HG03521 (cell line): ENCODE results near the gene HIPK3.
"Not testable (repeated sequence)": the region's sequence is repeated elsewhere in the genome, so short reads cannot be mapped to it uniquely, and the experiment has no call there.

ENCODE experiments used
- ATAC-seq: cut with Tn5 transposase; IDR thresholded peaks from one replicate; pipeline ENCODE4 v1.9.1; 2021; ENCODE audit warnings: mild to moderate bottlenecking, moderate library complexity; ENCODE audit not compliant: unreplicated experiment

HIPK3 gene

DNA sequence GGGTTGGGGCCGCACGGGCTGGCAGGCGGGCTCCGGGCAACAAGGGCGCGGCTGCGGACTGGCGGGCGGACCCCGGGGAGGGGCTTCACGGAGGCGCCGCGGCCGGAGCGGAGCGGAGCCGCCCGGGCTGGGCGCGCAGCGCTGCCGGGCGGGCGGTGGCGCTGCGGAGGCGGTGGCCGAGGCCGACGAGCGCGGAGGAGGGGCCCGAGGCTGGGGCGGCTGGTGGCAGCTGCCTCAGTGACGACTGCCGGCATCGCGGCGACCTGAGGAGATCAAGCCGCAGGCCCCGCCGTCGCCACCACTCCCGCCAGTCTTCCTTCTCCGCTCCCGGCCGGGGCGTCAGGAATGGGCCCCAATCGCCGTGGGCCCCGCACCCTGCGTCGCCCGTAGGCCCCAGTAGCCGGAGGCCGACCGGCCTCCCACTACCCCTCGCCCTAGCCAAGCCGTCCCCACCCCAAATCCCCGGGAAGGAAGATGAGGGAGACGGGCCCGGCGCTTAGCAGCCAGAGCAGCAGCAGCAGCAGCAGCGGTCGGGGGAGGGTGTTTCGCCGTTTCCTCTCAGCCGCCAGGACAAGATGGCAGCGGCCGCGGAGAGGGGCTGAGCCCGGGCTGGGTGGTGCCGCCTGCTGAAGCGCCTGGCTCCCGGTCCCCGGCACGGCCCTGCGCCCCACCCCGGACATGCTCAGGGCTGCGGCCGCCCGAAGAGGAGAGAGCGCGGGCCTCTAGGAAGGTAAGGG lies at the start of gene HIPK3:
HIPK3 (plus strand) TSS at position 222 of the 737 bp plus-strand sequence.
- peak; percentile 79 for ATAC-seq

GRCh38 chr11:33207408-33207985 lies 49.7 kb upstream of the HIPK3 start:
- ATAC-seq = no peak

DNA sequence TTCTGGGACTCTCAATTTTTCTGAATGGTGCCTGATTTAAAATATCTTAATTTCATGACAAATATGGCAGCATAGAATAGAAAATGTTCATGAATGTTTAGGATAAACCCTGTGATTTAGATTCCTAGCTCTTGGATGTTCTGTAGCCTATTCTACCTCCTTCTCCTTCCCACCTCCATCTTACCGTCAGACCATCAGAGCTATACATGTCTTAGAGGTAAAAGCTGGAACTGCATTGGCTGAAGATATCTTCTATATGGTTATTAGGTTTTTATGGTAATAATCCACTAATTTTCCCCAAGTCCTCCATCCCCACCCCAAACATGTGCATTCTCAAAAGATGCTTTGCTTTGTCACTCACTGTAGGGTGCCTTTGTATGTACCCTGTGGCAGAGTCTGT lies 49.0 kb upstream of the HIPK3 start:
- ATAC-seq = no peak

- ATAC-seq = no peak
Observed at GRCh38 chr11:33211153-33211552, 46.0 kb upstream of the HIPK3 start.

- ATAC-seq = no peak
Observed at GRCh38 chr11:33211580-33211979, 45.6 kb upstream of the HIPK3 start.

DNA sequence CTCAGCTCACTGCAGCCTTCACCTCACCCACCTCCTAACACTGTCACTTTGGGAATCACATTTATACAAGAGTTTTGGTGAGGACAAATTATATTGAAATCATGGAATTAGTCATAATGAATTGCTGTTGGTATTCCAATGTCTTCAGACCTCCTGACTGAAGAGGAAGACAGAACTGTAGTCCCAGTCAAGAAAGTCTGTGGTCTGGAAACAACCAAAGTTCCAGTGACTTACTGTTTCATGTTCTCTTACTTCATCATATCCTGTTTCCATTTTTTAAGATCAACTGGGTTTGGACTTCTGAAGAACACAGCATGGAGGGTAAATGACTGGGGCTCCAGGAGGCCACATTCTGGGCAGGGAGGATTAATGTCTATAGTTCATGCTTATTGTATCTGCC lies 43.0 kb upstream of the HIPK3 start:
- ATAC-seq = no peak

DNA sequence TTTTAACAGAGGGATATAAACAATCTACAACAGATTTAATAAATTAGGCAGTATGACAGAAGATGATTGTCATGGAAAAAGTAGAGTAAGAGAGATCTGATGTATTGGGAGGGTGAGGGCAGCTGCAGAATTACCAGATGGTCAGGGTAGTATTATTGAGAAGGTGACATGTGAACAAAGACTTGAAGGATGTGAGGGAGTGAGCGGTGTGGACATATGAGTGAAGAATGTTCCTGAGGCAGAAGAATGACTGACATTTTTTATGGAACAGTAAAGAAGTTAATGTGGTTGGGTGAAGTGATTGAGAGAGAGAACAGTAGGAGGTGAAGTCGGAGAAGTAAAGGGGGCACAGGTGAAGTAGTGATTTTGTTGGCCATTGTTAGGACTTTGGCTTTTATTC lies 42.4 kb upstream of the HIPK3 start:
- no peak for ATAC-seq

DNA sequence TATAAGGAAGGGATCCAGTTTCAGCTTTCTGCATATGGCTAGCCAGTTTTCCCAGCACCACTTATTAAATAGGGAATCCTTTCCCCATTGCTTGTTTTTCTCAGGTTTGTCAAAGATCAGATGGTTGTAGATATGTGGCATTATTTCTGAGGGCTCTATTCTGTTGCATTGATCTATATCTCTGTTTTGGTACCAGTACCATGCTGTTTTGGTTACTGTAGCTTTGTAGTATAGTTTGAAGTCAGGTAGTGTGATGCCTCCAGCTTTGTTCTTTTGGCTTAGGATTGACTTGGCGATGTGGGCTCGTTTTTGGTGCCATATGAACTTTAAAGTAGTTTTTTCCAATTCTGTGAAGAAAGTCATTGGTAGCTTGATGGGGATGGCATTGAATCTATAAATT lies 40.5 kb upstream of the HIPK3 start:
- not testable (repeated sequence) for ATAC-seq

DNA sequence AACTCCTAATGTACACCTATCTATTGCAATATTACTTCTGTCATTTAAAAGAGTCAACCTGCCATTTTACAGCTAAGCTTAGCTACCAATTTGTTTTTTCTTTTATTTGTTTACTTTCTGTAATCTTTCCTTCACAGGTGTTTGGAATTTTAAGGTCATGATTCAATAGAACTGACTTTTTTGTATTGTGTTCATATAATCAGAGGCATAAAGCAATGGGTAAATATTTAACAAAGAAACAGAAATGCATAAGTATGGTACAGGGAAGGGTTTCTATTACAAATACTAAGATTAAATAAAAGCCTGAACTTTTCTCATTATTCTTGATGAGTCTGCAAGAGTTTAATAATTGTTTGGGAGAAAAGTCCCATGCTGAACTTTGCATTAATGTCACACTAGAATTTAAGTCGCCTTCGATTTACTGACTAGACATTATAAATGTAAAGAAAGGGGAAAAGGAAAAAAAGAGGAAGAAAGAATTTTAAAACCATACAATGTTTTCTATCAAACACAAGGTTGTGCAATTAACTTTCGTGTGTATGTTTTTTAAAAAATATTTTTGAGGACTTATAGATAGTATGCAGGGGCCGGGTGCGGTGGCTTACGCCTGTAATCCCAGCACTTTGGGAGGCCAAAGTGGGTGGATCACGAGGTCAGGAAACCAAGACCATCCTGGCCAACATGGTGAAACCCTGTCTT lies 35.0 kb upstream of the HIPK3 start:
- no peak for ATAC-seq

DNA sequence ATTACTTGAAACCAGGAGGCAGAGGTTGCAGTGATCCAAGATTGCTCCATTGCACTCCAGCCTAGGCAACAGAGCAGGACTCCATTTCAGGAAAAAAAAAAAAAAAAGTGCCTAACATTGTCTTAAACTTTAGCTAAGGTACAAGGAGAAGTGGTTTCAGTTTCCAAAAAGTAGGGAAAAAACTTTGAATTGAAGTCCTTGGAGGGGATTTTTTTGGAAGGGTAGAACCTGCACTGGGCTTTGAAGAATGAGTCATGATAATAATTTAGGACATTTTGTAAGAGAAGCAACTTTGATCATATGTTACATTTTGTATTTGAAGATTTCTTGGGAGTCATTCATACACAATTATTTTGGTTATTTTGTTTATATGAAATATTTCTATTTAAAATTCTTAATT lies 31.8 kb upstream of the HIPK3 start:
- no peak for ATAC-seq

GRCh38 chr11:33227578-33228261 lies 29.5 kb upstream of the HIPK3 start:
- ATAC-seq = no peak

DNA sequence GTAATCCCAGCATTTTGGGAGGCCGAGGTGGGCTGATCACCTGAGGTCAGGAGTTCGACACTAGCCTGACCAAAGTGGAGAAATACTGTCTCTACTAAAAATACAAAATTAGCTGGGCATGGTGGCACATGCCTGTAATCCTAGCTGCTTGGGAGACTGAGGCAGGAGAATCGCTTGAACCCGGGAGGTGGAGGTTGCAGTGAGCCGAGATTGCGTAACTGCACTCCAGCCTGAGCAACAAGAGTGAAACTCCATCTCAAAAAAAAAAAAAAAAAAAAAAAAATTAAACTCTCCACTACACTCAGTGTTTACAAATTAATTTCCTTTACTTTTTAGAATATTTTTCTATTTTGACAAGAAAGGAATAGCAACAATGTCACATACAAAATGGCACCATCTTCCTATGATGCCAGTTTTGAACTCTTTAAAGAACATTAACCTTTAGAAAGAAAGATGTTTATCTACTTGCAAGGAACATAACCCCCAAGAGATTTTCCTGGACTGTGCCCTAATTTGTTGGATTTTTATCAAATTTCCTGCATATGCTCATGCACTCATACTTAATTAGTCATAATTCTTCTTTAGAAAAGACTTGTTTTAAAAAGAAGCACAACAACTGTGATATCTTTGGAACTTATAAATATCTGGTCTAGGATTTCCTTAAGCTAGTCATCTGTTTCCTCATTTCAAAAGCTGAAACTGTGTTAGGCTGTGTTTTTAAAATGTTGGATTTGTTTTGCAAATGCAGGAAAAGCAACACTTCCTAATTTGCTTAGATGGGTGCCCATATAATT lies 22.6 kb upstream of the HIPK3 start:
- ATAC-seq = no peak

- ATAC-seq = no peak
Observed at GRCh38 chr11:33237039-33237597, 20.1 kb upstream of the HIPK3 start.

- no peak for ATAC-seq
Observed at GRCh38 chr11:33242575-33242974, 14.6 kb upstream of the HIPK3 start.

DNA sequence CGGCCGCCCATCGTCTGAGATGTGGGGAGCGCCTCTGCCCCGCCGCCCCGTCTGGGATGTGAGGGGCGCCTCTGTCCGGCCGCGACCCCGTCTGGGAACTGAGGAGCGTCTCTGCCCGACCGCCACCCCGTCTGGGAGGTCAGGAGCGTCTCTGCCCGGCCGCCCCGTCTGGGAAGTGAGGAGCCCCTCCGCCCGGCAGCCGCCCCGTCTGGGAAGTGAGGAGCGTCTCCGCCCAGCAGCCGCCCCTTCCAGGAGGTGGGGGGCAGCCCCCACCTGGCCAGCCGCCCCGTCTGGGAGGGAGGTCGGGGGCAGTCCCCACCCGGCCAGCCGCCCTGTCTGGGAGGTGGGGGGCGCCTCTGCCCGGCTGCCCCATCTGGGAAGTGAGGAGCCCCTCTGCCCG lies 13.5 kb upstream of the HIPK3 start:
- not testable (repeated sequence) for ATAC-seq

- no peak for ATAC-seq
Observed at GRCh38 chr11:33248416-33248971, 8.7 kb upstream of the HIPK3 start.

- ATAC-seq = no peak
Observed at GRCh38 chr11:33256031-33256812, 959 bp upstream of the HIPK3 start.

- ATAC-seq = no peak
Observed at GRCh38 chr11:33256813-33257159, 395 bp upstream of the HIPK3 start.

GRCh38 chr11:33257897-33258630 lies 883 bp downstream of the HIPK3 start:
- ATAC-seq = peak; percentile 38
